Loucy (cell line): Measurements from ENCODE around the gene TGM2.

Experiments used
- H2AFZ ChIP-seq: fragments of 200-600 bp; sonication (generic); 2 replicates; pipeline ENCODE4 v1.6.0; 2016; ENCODE audit warnings: antibody characterized with exemption, mild to moderate bottlenecking, low read length, moderate library complexity
- H3F3A ChIP-seq: fragments of 200-600 bp; 2 replicates; pipeline ENCODE4 v1.6.0; 2016; ENCODE audit warnings: antibody characterized with exemption, low read depth, mild to moderate bottlenecking
- H3K27me3 ChIP-seq: fragments of 200-600 bp; sonication (generic); 2 replicates; pipeline ENCODE4 v1.6.1; 2014; ENCODE audit warnings: low read length, mild to moderate bottlenecking; ENCODE audit not compliant: insufficient read depth, poor library complexity, severe bottlenecking
- H3K36me3 ChIP-seq: fragments of 200-600 bp; sonication (generic); 2 replicates; pipeline ENCODE4 v1.6.1; 2016; ENCODE audit warnings: low read length; ENCODE audit not compliant: insufficient read depth
- H3K4me1 ChIP-seq: fragments of 200-600 bp; sonication (generic); 2 replicates; pipeline ENCODE4 v1.5.1; 2014; ENCODE audit warnings: low read length, mild to moderate bottlenecking; ENCODE audit not compliant: insufficient read depth, poor library complexity, severe bottlenecking
- H3K4me2 ChIP-seq: fragments of 200-600 bp; sonication (generic); 2 replicates; pipeline ENCODE4 v1.6.0; 2014; ENCODE audit warnings: antibody characterized with exemption, low read length, low read depth, mild to moderate bottlenecking; ENCODE audit not compliant: poor library complexity, severe bottlenecking
- H3K4me3 ChIP-seq: fragments of 200-600 bp; sonication (generic); 2 replicates; pipeline ENCODE4 v1.5.1; 2014; ENCODE audit warnings: low read length, mild to moderate bottlenecking, mixed read lengths; ENCODE audit not compliant: poor library complexity, severe bottlenecking
- H3K79me2 ChIP-seq: fragments of 200-600 bp; sonication (generic); 2 replicates; pipeline ENCODE4 v1.6.1; 2014; ENCODE audit warnings: low read length; ENCODE audit not compliant: insufficient read depth
- H3K9ac ChIP-seq: fragments of 200-600 bp; sonication (generic); 2 replicates; pipeline ENCODE4 v1.6.0; 2014; ENCODE audit warnings: mild to moderate bottlenecking, low read depth, low read length, moderate library complexity; ENCODE audit not compliant: poor library complexity, severe bottlenecking
- H3K9me2 ChIP-seq: fragments of 200-600 bp; sonication (generic); replicated peaks from 2 replicates; pipeline ENCODE4 v1.6.1; 2016; ENCODE audit warnings: low read depth, low read length, mixed read lengths
- H3K9me3 ChIP-seq: fragments of 200-600 bp; sonication (generic); 2 replicates; pipeline ENCODE4 v1.6.1; 2014; ENCODE audit warnings: mild to moderate bottlenecking, antibody characterized with exemption, low read length, low read depth; ENCODE audit not compliant: insufficient read depth
- H4K20me1 ChIP-seq: fragments of 200-600 bp; sonication (generic); 2 replicates; pipeline ENCODE4 v1.6.0; 2014; ENCODE audit warnings: antibody characterized with exemption, low read length, mild to moderate bottlenecking; ENCODE audit not compliant: insufficient read depth, poor library complexity, severe bottlenecking
- EZH2phosphoT487 ChIP-seq: fragments of 200-600 bp; IDR thresholded peaks from 2 replicates; pipeline ENCODE4 v1.6.1; 2018; ENCODE audit warnings: antibody characterized with exemption, mild to moderate bottlenecking, moderate library complexity, borderline replicate concordance
- TF ChIP-seq, protein P1 (sequence below): fragments of 200-600 bp; sonication (generic); conservative IDR thresholded peaks from 2 replicates; pipeline ENCODE4 v1.5.1; 2014; ENCODE audit warnings: mild to moderate bottlenecking, antibody characterized with exemption, low read length

TGM2 gene

DNA sequence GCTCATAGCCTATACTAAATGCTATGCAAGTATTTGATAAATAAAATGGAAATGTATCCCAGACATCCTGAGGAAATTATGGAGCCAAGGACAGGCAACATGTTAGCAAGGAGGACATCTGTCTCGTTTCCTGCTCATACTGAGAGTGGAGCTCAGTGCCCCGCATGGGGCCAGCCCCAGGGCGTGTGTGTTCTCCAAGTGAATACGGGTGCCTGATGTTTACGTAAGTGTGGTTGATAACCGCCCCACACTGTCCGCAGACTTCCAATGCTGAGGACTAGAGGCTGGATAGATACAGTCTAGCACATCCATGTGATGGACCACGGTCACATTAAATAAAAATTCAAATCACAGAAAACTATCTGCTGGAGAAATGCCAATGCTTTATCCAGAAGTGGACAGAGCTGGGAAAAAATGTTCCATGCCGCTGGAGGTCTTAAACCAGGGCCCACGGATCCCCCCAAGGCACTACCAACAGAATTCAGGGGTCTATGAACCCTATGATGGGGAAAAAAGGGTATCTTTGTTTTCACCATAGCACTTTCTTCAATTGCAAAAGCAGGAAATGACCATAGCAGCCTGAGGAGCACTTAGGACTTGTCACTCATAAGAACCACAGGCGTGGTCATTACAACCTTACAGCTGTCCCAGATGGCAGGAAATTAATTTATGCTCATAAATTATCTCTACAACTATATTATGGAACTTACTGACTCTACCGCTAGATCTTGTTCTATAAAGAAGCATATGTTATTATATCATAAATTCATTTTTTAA lies 24.9 kb downstream of the TGM2 start:
- peak overlapping the region; percentile 31; the same call in 1 of the 2 replicates for H2AFZ ChIP-seq
- no peaks in the 10 kb centered on the region for H3K79me2 ChIP-seq
- no peak overlapping the region for H3K4me3 ChIP-seq
- peaks cover 50% of the 10 kb centered on the region for H3K4me1 ChIP-seq
- no peaks in the 10 kb centered on the region; the same call in 1 of the 2 replicates for H3F3A ChIP-seq
- no peaks in the 10 kb centered on the region for H3K9me3 ChIP-seq
- TF ChIP-seq, protein P1, sequence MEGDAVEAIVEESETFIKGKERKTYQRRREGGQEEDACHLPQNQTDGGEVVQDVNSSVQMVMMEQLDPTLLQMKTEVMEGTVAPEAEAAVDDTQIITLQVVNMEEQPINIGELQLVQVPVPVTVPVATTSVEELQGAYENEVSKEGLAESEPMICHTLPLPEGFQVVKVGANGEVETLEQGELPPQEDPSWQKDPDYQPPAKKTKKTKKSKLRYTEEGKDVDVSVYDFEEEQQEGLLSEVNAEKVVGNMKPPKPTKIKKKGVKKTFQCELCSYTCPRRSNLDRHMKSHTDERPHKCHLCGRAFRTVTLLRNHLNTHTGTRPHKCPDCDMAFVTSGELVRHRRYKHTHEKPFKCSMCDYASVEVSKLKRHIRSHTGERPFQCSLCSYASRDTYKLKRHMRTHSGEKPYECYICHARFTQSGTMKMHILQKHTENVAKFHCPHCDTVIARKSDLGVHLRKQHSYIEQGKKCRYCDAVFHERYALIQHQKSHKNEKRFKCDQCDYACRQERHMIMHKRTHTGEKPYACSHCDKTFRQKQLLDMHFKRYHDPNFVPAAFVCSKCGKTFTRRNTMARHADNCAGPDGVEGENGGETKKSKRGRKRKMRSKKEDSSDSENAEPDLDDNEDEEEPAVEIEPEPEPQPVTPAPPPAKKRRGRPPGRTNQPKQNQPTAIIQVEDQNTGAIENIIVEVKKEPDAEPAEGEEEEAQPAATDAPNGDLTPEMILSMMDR = no peak
- no peak for TF ChIP-seq EZH2phosphoT487
- H4K20me1 ChIP-seq = no peaks in the 10 kb centered on the region
- no peak overlapping the region for H3K9ac ChIP-seq
- no peaks in the 10 kb centered on the region for H3K27me3 ChIP-seq
- H3K4me2 ChIP-seq = peak overlapping the region; percentile 26
- no peaks in the 10 kb centered on the region for H3K36me3 ChIP-seq
- no peaks in the 10 kb centered on the region for H3K9me2 ChIP-seq

DNA sequence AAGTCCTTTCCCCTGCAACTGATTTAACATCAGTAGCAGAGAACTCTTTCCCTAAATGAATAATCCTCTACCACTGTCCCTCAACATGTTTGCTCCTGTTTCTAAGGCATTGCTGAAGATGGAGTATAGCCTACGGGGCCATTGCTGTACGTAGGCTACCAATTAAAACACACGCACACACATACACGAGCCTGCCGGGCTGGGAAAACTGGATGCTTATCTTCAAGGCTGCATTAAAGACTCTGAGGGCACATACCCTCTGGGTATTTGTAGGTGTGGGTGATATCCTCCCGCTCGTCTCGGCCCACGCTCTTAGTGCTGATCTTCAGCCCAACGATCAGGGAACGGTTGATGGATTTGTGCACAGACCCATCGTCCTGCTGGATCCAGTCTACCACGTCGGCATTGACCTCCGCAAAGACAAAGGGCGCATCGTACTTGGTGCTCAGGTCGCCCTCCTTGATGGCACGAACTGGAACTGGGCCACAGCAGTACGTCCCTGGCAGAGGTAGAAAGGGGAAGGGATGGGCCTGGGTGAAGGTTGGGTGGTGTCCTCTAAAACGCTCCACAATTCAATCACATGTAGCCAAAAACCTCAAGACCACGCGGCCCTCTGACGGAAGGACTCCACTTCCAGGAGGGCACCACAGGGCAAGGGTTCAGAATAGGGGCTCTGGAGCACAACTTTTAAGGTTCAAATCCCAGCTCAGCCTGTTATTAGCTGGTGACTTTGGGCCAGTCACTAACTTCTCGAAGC lies 25.7 kb downstream of the TGM2 start:
- no peak overlapping the region for H2AFZ ChIP-seq

DNA sequence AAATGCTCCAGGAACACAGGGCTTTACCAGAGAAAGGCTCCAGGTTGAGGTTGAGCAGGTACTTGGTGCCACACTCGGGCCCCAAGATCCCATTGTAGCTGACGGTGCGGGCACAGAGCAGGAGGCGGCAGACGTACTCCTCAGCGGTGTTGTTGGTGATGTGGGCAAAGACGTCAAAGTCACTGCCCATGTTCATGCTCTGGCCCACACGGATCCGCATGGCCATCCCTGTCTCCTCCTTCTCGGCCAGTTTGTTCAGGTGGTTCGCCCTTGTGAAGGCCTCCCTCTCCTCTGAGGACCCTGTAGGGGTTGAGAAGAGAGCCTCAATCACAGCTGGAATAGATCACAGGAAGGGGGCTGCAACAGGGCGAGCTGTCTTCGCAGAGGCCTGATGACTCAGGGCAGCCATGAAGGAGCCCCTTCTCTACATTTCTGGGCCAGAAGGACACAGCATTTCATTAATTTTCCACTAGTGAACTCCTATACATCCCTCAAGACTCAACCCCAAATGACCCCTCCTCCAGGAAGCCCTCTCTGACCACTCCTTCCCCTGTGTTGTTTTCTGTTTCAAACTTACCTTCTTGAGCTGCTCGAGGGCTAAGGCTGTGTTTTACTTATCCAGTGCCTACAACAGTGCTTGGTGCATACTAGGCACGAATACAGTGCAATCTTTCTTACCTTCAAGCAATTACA lies 26.8 kb downstream of the TGM2 start:
- no peaks in the 10 kb centered on the region; the same call in 1 of the 2 replicates for H3F3A ChIP-seq
- no peaks in the 10 kb centered on the region for H3K27me3 ChIP-seq
- TF ChIP-seq, protein P1 = no peak
- TF ChIP-seq EZH2phosphoT487 = no peak
- H3K9me2 ChIP-seq = no peaks in the 10 kb centered on the region
- no peaks in the 10 kb centered on the region for H4K20me1 ChIP-seq
- H3K79me2 ChIP-seq = no peaks in the 10 kb centered on the region
- no peak overlapping the region for H3K9ac ChIP-seq
- H2AFZ ChIP-seq = no peak overlapping the region
- H3K4me3 ChIP-seq = no peak overlapping the region
- no peaks in the 10 kb centered on the region for H3K9me3 ChIP-seq
- H3K4me2 ChIP-seq = no peak overlapping the region
- H3K36me3 ChIP-seq = no peaks in the 10 kb centered on the region
- H3K4me1 ChIP-seq = peaks cover 48% of the 10 kb centered on the region

More for the DNA sequence above, 25.7 kb downstream of the TGM2 start:
- Histone ChIP-seq H3K79me2 (no peaks in the 10 kb centered on the region), H3K4me1 (peaks cover 51% of the 10 kb centered on the region), H3K4me3 (no peak overlapping the region), H3K27me3 (no peaks in the 10 kb centered on the region), H4K20me1 (no peaks in the 10 kb centered on the region), H3K9ac (no peak overlapping the region), H3F3A (no peaks in the 10 kb centered on the region; the same call in 1 of the 2 replicates), H3K9me2 (no peaks in the 10 kb centered on the region), H3K4me2 (no peak overlapping the region), H3K9me3 (no peaks in the 10 kb centered on the region), H3K36me3 (no peaks in the 10 kb centered on the region)
- TF ChIP-seq EZH2phosphoT487 = no peak
